AG09309 (cell line): ENCODE results near the gene ZNF787.

ENCODE experiments used
- DNase-seq: peaks from one replicate; pipeline ENCODE4 v3.0.0-alpha.2; 2010; ENCODE audit warnings: low read depth
- H3K4me3 ChIP-seq: 2 replicates; pipeline ENCODE4 v1.5.1; 2011; ENCODE audit warnings: mild to moderate bottlenecking, low read depth, low read length, moderate library complexity; ENCODE audit not compliant: control insufficient read depth
- TF ChIP-seq, protein P1 (sequence below): IDR thresholded peaks from 2 replicates; pipeline ENCODE4 v1.5.1; 2011; ENCODE audit warnings: mild to moderate bottlenecking, low read depth, low read length, inconsistent platforms; ENCODE audit not compliant: insufficient read depth, control insufficient read depth; ENCODE audit errors: missing control alignments

ZNF787 gene

DNA sequence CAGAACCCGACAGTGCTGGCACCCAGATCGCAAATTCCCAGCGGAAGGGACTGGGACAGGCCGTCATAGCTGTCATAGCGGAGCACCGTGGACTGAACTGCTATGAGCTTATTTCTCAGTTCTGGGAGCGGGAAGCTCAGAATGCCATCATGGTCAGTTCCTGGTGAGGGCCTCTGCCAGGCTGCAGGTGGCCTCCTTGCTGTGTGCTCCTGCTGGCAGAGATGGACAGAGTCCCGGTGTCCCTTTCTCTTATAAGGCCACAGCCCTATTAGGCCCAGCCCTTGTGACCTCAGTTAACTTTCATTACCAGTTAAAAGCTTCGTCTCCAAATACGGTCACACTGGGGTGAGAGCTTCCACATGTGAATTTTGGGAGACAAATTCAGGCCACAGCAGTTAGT, 24.6 kb upstream of the ZNF787 start:
- TF ChIP-seq, protein P1, sequence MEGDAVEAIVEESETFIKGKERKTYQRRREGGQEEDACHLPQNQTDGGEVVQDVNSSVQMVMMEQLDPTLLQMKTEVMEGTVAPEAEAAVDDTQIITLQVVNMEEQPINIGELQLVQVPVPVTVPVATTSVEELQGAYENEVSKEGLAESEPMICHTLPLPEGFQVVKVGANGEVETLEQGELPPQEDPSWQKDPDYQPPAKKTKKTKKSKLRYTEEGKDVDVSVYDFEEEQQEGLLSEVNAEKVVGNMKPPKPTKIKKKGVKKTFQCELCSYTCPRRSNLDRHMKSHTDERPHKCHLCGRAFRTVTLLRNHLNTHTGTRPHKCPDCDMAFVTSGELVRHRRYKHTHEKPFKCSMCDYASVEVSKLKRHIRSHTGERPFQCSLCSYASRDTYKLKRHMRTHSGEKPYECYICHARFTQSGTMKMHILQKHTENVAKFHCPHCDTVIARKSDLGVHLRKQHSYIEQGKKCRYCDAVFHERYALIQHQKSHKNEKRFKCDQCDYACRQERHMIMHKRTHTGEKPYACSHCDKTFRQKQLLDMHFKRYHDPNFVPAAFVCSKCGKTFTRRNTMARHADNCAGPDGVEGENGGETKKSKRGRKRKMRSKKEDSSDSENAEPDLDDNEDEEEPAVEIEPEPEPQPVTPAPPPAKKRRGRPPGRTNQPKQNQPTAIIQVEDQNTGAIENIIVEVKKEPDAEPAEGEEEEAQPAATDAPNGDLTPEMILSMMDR = no peak

DNA sequence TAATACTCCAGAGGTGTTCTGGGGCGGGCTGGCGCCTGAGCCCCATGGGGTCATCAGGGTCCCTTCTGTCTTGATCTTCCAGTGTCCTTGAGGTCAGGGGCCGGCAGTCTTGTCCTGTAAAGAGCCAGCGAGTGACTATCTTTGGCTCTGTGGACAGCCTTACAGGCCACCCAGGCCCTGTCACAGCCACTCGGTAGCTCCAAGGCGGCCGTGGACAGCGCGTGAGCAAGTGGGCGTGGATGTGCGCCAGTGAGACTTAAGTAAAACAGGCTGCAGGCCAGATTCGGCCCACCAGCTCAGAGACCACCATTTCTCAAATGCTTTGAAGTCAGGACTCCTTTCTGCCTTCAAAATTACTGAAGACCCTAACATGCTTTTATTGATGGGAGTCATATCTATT, 23.7 kb upstream of the ZNF787 start:
- TF ChIP-seq, protein P1 = no peak
- no peak overlapping the region for H3K4me3 ChIP-seq
- no peak for DNase-seq

More for the DNA sequence above, 24.6 kb upstream of the ZNF787 start:
- no peak for DNase-seq
- H3K4me3 ChIP-seq = no peak overlapping the region

DNA sequence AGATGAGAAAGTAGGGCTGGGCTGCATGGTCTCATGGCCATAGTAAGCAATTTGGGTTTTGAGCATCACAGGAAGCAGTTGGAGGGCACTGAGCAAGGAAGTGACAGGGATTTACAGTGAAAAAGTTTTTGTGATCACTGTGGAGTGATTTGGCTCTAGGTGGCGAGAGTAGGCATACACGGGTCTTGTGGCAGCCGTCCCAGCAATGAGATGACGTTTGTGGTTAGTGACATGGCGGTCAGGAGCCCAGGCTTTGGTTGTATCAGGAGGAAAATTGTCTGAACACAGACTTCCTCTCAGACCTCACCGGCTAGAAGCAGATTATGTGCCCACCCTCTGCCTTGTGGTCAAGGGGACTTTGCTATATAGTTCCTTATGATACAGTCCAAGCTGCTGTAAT, 23.3 kb upstream of the ZNF787 start:
- no peak for DNase-seq
- TF ChIP-seq, protein P1 = no peak
- H3K4me3 ChIP-seq = no peak overlapping the region

DNA sequence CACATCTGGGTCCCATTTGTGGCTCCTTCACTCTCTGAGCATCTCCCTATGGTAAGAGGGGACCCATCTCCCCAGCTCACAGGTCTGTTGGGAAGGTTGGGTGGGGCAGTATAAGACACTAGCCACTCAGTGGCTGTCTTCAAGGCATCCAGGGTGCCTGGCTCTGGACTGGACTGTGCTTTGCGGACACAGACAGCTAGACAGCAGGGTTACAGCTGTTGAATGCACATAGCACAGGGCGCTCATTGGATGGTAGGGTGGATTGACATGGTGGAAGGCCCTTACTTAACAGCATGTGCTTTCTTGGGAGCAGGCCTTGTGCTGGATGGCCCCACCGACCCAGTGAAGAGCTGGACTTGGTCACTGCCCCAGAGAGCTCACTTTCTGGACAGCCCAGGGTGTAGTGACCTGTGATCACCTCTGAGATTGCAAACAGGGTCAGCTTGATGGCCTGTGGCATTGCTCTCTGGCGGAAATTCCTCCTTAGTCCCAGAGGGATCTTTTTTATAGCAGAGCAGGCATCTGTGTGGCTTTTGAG, 21.9 kb upstream of the ZNF787 start:
- TF ChIP-seq, protein P1 = no peak
- H3K4me3 ChIP-seq = no peak overlapping the region
- DNase-seq = no peak

DNA sequence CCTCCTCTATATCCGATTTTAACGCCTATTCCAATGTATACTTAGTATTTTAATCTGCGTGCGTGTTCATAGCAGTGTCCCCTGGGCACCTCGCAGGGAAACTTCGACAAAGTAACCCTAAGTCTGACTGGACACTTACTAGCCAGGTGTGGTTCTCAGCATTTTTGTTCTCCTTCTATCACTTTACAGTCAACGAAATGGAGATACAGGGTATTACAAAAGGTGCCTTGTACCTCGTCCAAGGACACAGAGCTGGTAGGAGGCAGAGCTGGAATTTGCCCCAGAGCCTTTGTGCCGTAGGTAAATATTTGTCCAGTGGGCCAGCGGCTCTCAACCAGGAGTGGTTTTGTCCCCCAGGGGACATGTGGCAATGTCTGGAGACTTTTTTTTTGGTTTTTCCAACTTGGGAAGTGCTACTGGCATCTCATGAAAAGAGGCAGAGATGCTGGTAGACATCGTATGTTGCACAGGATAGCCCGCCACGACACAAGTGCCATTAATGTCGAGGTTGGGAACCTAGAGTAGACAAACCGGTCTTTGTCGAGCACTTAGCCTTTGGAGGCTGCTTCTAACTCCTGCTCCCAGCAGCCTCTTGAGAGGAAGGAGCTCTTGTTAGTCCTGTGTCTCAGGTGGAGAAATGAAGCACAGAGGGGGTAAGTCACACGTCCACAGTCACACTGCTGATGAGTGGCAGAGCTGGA, 21.1 kb upstream of the ZNF787 start:
- DNase-seq = no peak
- TF ChIP-seq, protein P1 = no peak
- H3K4me3 ChIP-seq = peak overlapping the region; percentile 74

DNA sequence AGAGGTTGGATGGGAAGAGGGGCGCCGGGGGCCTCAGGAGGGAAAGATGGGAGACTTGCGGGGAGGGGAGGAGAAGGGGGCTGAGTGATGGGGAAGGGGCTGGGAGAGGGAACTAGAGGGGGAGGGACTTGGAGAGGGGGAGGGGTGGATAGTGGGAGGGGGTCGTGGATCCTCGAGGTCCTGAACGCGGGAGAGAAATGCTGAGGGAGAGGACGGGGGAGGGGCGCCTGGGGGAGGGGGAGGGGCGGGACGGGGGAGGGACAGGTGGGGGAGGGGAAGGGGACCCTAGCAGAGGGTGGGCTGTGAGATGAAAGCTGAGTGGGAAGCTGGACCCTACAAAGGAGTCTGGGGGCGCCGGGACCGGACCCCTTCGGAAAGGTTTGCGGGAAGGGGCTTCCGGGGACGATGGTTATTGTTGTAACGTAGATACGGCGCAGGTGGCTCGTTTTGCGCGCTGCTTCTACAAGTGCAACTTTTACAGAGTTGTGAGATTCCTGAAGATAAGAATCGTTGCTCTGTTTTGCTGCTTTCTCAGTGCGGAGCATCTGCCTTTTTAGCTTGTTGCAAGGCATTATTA, 20.4 kb upstream of the ZNF787 start:
- peak overlapping the region; percentile 74 for H3K4me3 ChIP-seq
- TF ChIP-seq, protein P1 = no peak
- no peak for DNase-seq
